ENCODE data around the gene BRINP2. TPM values are rescaled to one million over a fixed set of nuclear protein-coding genes. Genes with fewer than 3 reads are reported as not detected.

Gene BRINP2
- polyA plus RNA-seq, 3 donors from 2014 or later: not detected

GRCh38 chr1:177246710-177247580, 76.2 kb downstream of the BRINP2 start:
- Mint-ChIP-seq H3K36me3 (no peaks in the 10 kb centered on the region), H3K27ac (no peak overlapping the region), H3K27me3 (ENCODE audit: low read depth in 3 of 3) (peaks cover 0 to 2% (median 0%) of the 10 kb centered on the region in 3 donors), H3K4me1 (no peaks in the 10 kb centered on the region), H3K4me3 (no peak overlapping the region), H3K9me3 (peaks cover 1 to 29% (median 6%) of the 10 kb centered on the region in 6 donors)
- no peak for DNase-seq

GRCh38 chr1:177247623-177248176, 76.9 kb downstream of the BRINP2 start:
- no peaks in the 10 kb centered on the region for H3K27me3 Mint-ChIP-seq (ENCODE audit: low read depth in 3 of 3)
- DNase-seq: no peak
- H3K4me3 Mint-ChIP-seq: no peak overlapping the region
- H3K27ac Mint-ChIP-seq: no peak overlapping the region
- peaks cover 1 to 23% (median 6%) of the 10 kb centered on the region in 6 donors for H3K9me3 Mint-ChIP-seq
- no peaks in the 10 kb centered on the region for H3K4me1 Mint-ChIP-seq
- H3K36me3 Mint-ChIP-seq: no peaks in the 10 kb centered on the region

- Mint-ChIP-seq H3K9me3 (peaks cover 1 to 20% (median 7%) of the 10 kb centered on the region in 6 donors), H3K27ac (no peak overlapping the region), H3K27me3 (ENCODE audit: low read depth in 3 of 3) (no peaks in the 10 kb centered on the region), H3K4me1 (no peaks in the 10 kb centered on the region), H3K4me3 (no peak overlapping the region), H3K36me3 (no peaks in the 10 kb centered on the region)
- DNase-seq: no peak
Measured at GRCh38 chr1:177248258-177248657, 77.5 kb downstream of the BRINP2 start.

GRCh38 chr1:177249231-177249630, 78.5 kb downstream of the BRINP2 start:
- Mint-ChIP-seq H3K4me1 (no peaks in the 10 kb centered on the region), H3K27me3 (ENCODE audit: low read depth in 3 of 3) (peaks cover 0 to 1% (median 0%) of the 10 kb centered on the region in 3 donors), H3K27ac (no peak overlapping the region), H3K36me3 (no peaks in the 10 kb centered on the region), H3K4me3 (no peak overlapping the region), H3K9me3 (peaks cover 1 to 12% (median 7%) of the 10 kb centered on the region in 6 donors)
- no peak for DNase-seq

- H3K4me1 Mint-ChIP-seq: no peaks in the 10 kb centered on the region
- H3K27ac Mint-ChIP-seq: no peak overlapping the region
- H3K9me3 Mint-ChIP-seq: peaks cover 0 to 12% (median 4%) of the 10 kb centered on the region in 6 donors
- DNase-seq: no peak
- H3K4me3 Mint-ChIP-seq: no peak overlapping the region
- H3K27me3 Mint-ChIP-seq (ENCODE audit: low read depth in 3 of 3): peaks cover 0 to 1% (median 0%) of the 10 kb centered on the region in 3 donors
- peaks cover 0 to 3% (median 0%) of the 10 kb centered on the region in 3 donors for H3K36me3 Mint-ChIP-seq
Measured at GRCh38 chr1:177252877-177253276, 82.1 kb downstream of the BRINP2 start.

- peaks cover 0 to 12% (median 4%) of the 10 kb centered on the region in 6 donors for H3K9me3 Mint-ChIP-seq
- H3K36me3 Mint-ChIP-seq: peaks cover 0 to 3% (median 0%) of the 10 kb centered on the region in 3 donors
- H3K4me1 Mint-ChIP-seq: no peaks in the 10 kb centered on the region
- no peak for DNase-seq
- H3K27ac Mint-ChIP-seq: no peak overlapping the region
- H3K4me3 Mint-ChIP-seq: no peak overlapping the region
- peaks cover 0 to 1% (median 0%) of the 10 kb centered on the region in 3 donors for H3K27me3 Mint-ChIP-seq (ENCODE audit: low read depth in 3 of 3)
Measured at GRCh38 chr1:177255411-177255810, 84.7 kb downstream of the BRINP2 start.

GRCh38 chr1:177256153-177257075, 85.7 kb downstream of the BRINP2 start:
- Mint-ChIP-seq H3K4me1 (no peaks in the 10 kb centered on the region), H3K36me3 (peaks cover 0 to 3% (median 0%) of the 10 kb centered on the region in 3 donors), H3K27ac (no peak overlapping the region), H3K27me3 (ENCODE audit: low read depth in 3 of 3) (peaks cover 0 to 1% (median 0%) of the 10 kb centered on the region in 3 donors), H3K4me3 (no peak overlapping the region), H3K9me3 (peaks cover 0 to 12% (median 4%) of the 10 kb centered on the region in 6 donors)
- no peak for DNase-seq

GRCh38 chr1:177257128-177257527, 86.4 kb downstream of the BRINP2 start:
- Mint-ChIP-seq H3K4me3 (no peak overlapping the region), H3K27me3 (ENCODE audit: low read depth in 3 of 3) (peaks cover 0 to 1% (median 0%) of the 10 kb centered on the region in 3 donors), H3K36me3 (peaks cover 0 to 3% (median 0%) of the 10 kb centered on the region in 3 donors), H3K9me3 (peaks cover 0 to 12% (median 4%) of the 10 kb centered on the region in 6 donors), H3K4me1 (no peaks in the 10 kb centered on the region), H3K27ac (no peak overlapping the region)
- DNase-seq: no peak

- Mint-ChIP-seq H3K36me3 (peaks cover 0 to 3% (median 0%) of the 10 kb centered on the region in 3 donors), H3K4me1 (no peaks in the 10 kb centered on the region), H3K4me3 (no peak overlapping the region), H3K27ac (no peak overlapping the region), H3K27me3 (ENCODE audit: low read depth in 3 of 3) (peaks cover 0 to 1% (median 0%) of the 10 kb centered on the region in 3 donors), H3K9me3 (peaks cover 0 to 12% (median 3%) of the 10 kb centered on the region in 6 donors)
- no peak for DNase-seq
Measured at GRCh38 chr1:177257576-177257975, 86.8 kb downstream of the BRINP2 start.

- Mint-ChIP-seq H3K27me3 (ENCODE audit: low read depth in 3 of 3) (no peaks in the 10 kb centered on the region), H3K27ac (no peak overlapping the region), H3K4me1 (no peaks in the 10 kb centered on the region), H3K4me3 (no peak overlapping the region), H3K9me3 (peaks cover 0 to 18% (median 2%) of the 10 kb centered on the region in 6 donors), H3K36me3 (no peaks in the 10 kb centered on the region)
- DNase-seq: no peak
Measured at GRCh38 chr1:177270863-177271262, 100.1 kb downstream of the BRINP2 start.

- H3K27me3 Mint-ChIP-seq (ENCODE audit: low read depth in 3 of 3): no peaks in the 10 kb centered on the region
Measured at GRCh38 chr1:177273141-177273540, 102.4 kb downstream of the BRINP2 start.

GRCh38 chr1:177274687-177275211, 104.0 kb downstream of the BRINP2 start:
- no peak for DNase-seq
- no peaks in the 10 kb centered on the region for H3K4me1 Mint-ChIP-seq
- peaks cover 3 to 15% (median 8%) of the 10 kb centered on the region in 6 donors for H3K9me3 Mint-ChIP-seq
- no peaks in the 10 kb centered on the region for H3K27me3 Mint-ChIP-seq (ENCODE audit: low read depth in 3 of 3)
- no peak overlapping the region for H3K4me3 Mint-ChIP-seq
- no peak overlapping the region for H3K27ac Mint-ChIP-seq
- H3K36me3 Mint-ChIP-seq: no peaks in the 10 kb centered on the region

More at GRCh38 chr1:177273141-177273540, 102.4 kb downstream of the BRINP2 start:
- no peak overlapping the region for H3K4me3 Mint-ChIP-seq
- no peak overlapping the region for H3K27ac Mint-ChIP-seq
- H3K4me1 Mint-ChIP-seq: no peaks in the 10 kb centered on the region
- H3K36me3 Mint-ChIP-seq: no peaks in the 10 kb centered on the region
- no peak for DNase-seq
- H3K9me3 Mint-ChIP-seq: peaks cover 0 to 18% (median 4%) of the 10 kb centered on the region in 6 donors

GRCh38 chr1:177275736-177276135, 105.0 kb downstream of the BRINP2 start:
- H3K9me3 Mint-ChIP-seq: peaks cover 3 to 19% (median 9%) of the 10 kb centered on the region in 6 donors
- H3K27ac Mint-ChIP-seq: no peak overlapping the region
- H3K36me3 Mint-ChIP-seq: no peaks in the 10 kb centered on the region
- no peaks in the 10 kb centered on the region for H3K27me3 Mint-ChIP-seq (ENCODE audit: low read depth in 3 of 3)
- H3K4me3 Mint-ChIP-seq: no peak overlapping the region
- no peaks in the 10 kb centered on the region for H3K4me1 Mint-ChIP-seq
- DNase-seq: no peak
